CD4-positive, alpha-beta T cell treated with Interleukin-6 for 4 hours (primary cell): ENCODE data around the gene FUT6.
"Not testable (repeated sequence)": the region's sequence is repeated elsewhere in the genome, so short reads cannot be mapped to it uniquely, and the experiment has no call there.

ENCODE experiments used
- DNase-seq: peaks from one replicate; pipeline ENCODE4 v3.0.0-alpha.2; 2020; ENCODE audit warnings: mixed read lengths

Gene FUT6

GRCh38 chr19:5784581-5785147 is 54.8 kb downstream of the FUT6 start, which contains the start of gene PRR22:
Gene PRR22, minus strand, starts transcription at chr19:5784746. Its CDS starts 86 bp downstream, at chr19:5784660.
- DNase-seq = no peak

DNA sequence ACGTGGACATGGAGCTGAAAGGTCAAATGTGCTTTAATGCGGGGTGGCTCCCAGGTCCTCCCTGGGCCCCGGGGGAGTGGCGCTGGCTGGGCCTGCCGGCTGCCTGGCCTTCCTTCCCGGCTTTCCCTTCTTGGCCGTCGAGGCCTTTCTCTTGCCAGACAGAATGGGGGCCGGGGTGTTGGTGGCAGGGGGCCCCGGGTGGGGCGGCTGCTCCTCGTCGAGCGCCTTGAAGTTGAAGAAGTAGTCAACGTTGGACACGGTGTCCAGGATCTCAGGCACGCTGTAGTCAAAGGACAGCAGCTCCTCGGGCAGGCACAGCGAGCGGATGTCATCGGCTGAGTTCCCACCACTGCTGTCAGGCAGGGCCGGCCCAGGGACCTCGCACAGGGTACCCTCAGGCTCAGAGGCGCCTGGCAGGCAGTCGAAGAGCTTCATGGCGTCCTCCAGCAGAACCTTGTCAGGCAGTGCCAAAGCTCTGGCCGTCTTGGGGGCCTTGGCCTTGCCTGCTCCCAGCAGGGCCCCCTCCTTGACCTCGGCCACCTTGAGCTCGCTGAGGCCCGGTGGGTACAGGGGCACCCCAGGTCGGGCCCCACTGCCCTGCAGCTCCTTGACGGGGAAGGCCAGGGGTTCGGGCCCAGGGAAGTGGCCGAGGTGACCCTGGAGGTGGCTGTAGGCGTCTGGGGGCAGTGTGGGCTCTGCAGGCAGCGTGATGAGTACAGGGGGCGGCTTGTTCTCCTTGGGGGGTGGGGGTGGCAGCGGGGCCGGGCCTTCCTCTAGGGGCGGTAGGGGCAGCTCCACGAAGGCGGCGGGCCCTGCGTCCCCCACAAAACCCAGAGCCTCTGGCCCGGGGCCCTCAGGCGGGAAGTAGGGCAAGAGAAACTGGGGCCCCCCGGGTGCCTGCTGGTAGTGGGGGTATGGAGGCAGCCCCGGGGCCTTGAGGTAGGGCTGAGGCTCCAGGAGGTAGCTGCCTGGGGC is 56.3 kb downstream of the FUT6 start:
- no peak for DNase-seq

DNA sequence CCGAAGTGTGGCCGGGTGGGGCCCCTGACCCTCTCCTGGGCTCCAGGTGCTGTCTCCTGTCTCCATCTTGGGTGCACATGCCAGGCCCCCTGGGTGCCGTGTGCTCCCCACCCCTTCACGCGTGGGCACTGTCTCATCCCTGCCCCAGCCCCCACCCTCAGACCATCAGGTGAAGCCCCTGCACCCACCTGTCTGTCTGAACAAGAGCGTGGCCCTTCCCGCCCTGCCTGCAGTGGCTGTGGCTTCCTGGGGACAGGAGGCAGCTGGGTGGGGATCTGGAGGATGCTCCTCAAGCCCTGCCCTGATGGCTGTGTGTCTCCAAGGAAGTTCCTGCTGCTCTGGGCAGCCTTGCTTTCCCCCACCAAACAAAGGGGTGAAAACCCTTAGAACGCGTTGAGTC is 57.2 kb downstream of the FUT6 start:
- no peak for DNase-seq

DNA sequence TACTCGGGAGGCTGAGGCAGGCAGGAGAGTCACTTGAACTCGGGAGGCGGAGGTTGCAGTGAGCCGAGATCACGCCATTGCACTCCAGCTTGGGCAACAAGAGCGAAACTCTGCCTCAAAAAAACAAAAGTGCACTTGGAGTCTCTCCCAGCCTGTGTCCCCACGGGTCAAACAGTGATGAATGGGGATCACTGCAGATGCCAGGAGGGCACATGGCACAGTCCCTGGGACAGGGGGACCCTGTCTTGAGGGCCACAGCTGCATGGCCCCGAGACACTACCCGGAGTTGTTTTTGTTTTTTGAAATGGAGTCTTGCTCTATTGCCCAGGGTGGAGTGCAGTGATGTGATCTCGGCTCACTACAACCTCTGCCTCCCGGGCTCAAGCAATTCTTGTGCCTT is 58.6 kb downstream of the FUT6 start:
- DNase-seq = not testable (repeated sequence)
